Myocyte (in vitro differentiated cells): ENCODE results near the gene CCDC171. TPM values are rescaled to one million over a fixed set of nuclear protein-coding genes. Genes with fewer than 3 reads are reported as not detected.
A peak's percentile ranks its signal among the peaks of the same experiment; 100 is the strongest.

Experiments used
- DNase-seq: peaks from one replicate; pipeline ENCODE4 v3.0.0-alpha.2; 2012; ENCODE audit warnings: low read depth
- total RNA-seq: library from RNA; depleted of rRNA; stranded (reverse); fragments of >200 nt; gene quantifications from 2 replicates; pipeline ENCODE4 v1.2.3, GENCODE V29; 2014

The CCDC171 gene
- total RNA-seq, 1 donor from 2014 or later = 1.1 TPM

- no peak for DNase-seq
These were observed 429.3 kb downstream of the CCDC171 start for GRCh38 chr9:15982182-15982581.

GRCh38 chr9:15999422-16000339, 446.8 kb downstream of the CCDC171 start:
- DNase-seq = peak; percentile 61

GRCh38 chr9:16000811-16001210, 448.0 kb downstream of the CCDC171 start:
- DNase-seq = no peak

GRCh38 chr9:16001856-16002255, 449.0 kb downstream of the CCDC171 start:
- no peak for DNase-seq

GRCh38 chr9:16002816-16003215, 450.0 kb downstream of the CCDC171 start:
- DNase-seq = no peak

- no peak for DNase-seq
These were observed 450.9 kb downstream of the CCDC171 start for GRCh38 chr9:16003785-16004184.

GRCh38 chr9:16004613-16005012, 451.8 kb downstream of the CCDC171 start:
- no peak for DNase-seq

GRCh38 chr9:16010221-16010620, 457.4 kb downstream of the CCDC171 start:
- no peak for DNase-seq

- DNase-seq = no peak
These were observed 459.8 kb downstream of the CCDC171 start for GRCh38 chr9:16012621-16013020.

- no peak for DNase-seq
These were observed 460.5 kb downstream of the CCDC171 start for GRCh38 chr9:16013366-16013765.

- peak; percentile 19 for DNase-seq
These were observed 461.0 kb downstream of the CCDC171 start for GRCh38 chr9:16013826-16014225.

- no peak for DNase-seq
These were observed 469.4 kb downstream of the CCDC171 start for GRCh38 chr9:16022228-16022627.

GRCh38 chr9:16023446-16023845, 470.6 kb downstream of the CCDC171 start:
- DNase-seq = no peak

Other genes starting within 250 kb of the CCDC171 start
- 3.8 and 6.2 TPM in 2 replicates for gene TTC39B, start 245.8 kb upstream of the CCDC171 start, total RNA-seq
- gene SNAPC3, start 130.2 kb upstream of the CCDC171 start, total RNA-seq = 32.4 and 35.5 TPM in 2 replicates
- gene PSIP1, start 42.1 kb upstream of the CCDC171 start, total RNA-seq = 12.8 and 15.9 TPM in 2 replicates